Glutamatergic neuron (in vitro differentiated cells): ENCODE results near the gene HTT. TPM values are rescaled to one million over a fixed set of nuclear protein-coding genes. Genes with fewer than 3 reads are reported as not detected.

Experiments
- DNase-seq: peaks from one replicate; pipeline ENCODE4 v3.0.0; 2022
- H3K27ac Mint-ChIP-seq: one replicate; pipeline ENCODE4 v1.8.0; 2020; ENCODE audit warnings: mild to moderate bottlenecking, mixed read lengths, inconsistent platforms; ENCODE audit not compliant: unreplicated experiment
- H3K27me3 Mint-ChIP-seq: one replicate; pipeline ENCODE4 v1.8.0; 2020; ENCODE audit warnings: mild to moderate bottlenecking, moderate library complexity, mixed read lengths, inconsistent platforms; ENCODE audit not compliant: unreplicated experiment
- H3K36me3 Mint-ChIP-seq: one replicate; pipeline ENCODE4 v1.8.0; 2020; ENCODE audit warnings: mild to moderate bottlenecking, mixed read lengths, inconsistent platforms; ENCODE audit not compliant: unreplicated experiment
- H3K4me1 Mint-ChIP-seq: one replicate; pipeline ENCODE4 v1.8.0; 2020; ENCODE audit warnings: mild to moderate bottlenecking, low read depth, mixed read lengths, inconsistent platforms; ENCODE audit not compliant: unreplicated experiment
- H3K4me3 Mint-ChIP-seq: one replicate; pipeline ENCODE4 v1.8.0; 2020; ENCODE audit warnings: mild to moderate bottlenecking, mixed read lengths, inconsistent platforms; ENCODE audit not compliant: unreplicated experiment
- H3K9me3 Mint-ChIP-seq: one replicate; pipeline ENCODE4 v1.8.0; 2020; ENCODE audit warnings: mild to moderate bottlenecking, moderate library complexity, mixed read lengths, inconsistent platforms; ENCODE audit not compliant: unreplicated experiment
- CTCF ChIP-seq: fragments of 200-600 bp; sonication (generic); IDR thresholded peaks from one replicate; pipeline ENCODE4 v1.5.0; 2021; ENCODE audit not compliant: partially characterized antibody, unreplicated experiment
- total RNA-seq: library from RNA; stranded (reverse); fragmentation: NEBNext Ultra II Directional; extraction: Animal tissue kit (Norgen Biotek cat#: 25700); gene quantifications from one replicate; pipeline ENCODE4 v1.2.1, GENCODE V29; 2021; ENCODE audit not compliant: unreplicated experiment

Gene HTT
- total RNA-seq, 1 donor from 2014 or later, result 107 TPM

DNA sequence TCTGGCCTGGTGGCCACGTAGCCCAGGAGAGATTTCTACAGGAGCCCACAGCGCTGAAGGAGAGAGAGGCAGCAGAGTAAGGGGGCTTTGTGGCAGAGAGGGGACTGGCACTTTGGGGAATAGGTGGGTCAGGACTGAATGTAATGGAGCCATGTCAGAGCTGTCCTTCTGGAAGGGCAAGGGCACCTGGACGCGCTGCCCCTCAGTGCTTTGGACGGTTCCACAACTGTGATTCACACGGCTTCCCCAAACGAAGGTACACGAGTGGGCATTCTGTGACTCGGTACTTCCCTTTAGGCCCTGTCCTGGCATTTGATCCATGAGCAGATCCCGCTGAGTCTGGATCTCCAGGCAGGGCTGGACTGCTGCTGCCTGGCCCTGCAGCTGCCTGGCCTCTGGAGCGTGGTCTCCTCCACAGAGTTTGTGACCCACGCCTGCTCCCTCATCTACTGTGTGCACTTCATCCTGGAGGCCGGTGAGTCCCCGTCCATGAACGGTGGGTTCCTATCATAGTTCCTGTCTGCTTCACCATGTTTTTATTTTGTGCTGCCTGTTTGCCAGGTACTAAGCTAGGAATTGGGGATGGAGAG, 139.3 kb downstream of the HTT start:
- Mint-ChIP-seq H3K9me3 (peaks cover 6% of the 10 kb centered on the region), H3K4me3 (no peak overlapping the region), H3K27ac (no peak overlapping the region), H3K36me3 (no peaks in the 10 kb centered on the region), H3K4me1 (no peaks in the 10 kb centered on the region), H3K27me3 (peaks cover 4% of the 10 kb centered on the region)
- no peak for TF ChIP-seq CTCF
- DNase-seq, result no peak

- H3K4me1 Mint-ChIP-seq, result no peaks in the 10 kb centered on the region
- no peak for TF ChIP-seq CTCF
- no peaks in the 10 kb centered on the region for H3K36me3 Mint-ChIP-seq
- H3K9me3 Mint-ChIP-seq, result peaks cover 8% of the 10 kb centered on the region
- DNase-seq, result peak; percentile 10
- H3K27ac Mint-ChIP-seq, result no peak overlapping the region
- H3K4me3 Mint-ChIP-seq, result no peak overlapping the region
- H3K27me3 Mint-ChIP-seq, result peaks cover 7% of the 10 kb centered on the region
These were observed 140.8 kb downstream of the HTT start for GRCh38 chr4:3215256-3215655.

- no peak for TF ChIP-seq CTCF
- no peaks in the 10 kb centered on the region for H3K36me3 Mint-ChIP-seq
- peak; percentile 2 for DNase-seq
- H3K4me1 Mint-ChIP-seq, result no peaks in the 10 kb centered on the region
- no peak overlapping the region for H3K4me3 Mint-ChIP-seq
- H3K27me3 Mint-ChIP-seq, result peaks cover 7% of the 10 kb centered on the region
- H3K27ac Mint-ChIP-seq, result no peak overlapping the region
- H3K9me3 Mint-ChIP-seq, result peaks cover 8% of the 10 kb centered on the region
These were observed 141.3 kb downstream of the HTT start for GRCh38 chr4:3215733-3216132.

- Mint-ChIP-seq H3K27ac (no peak overlapping the region), H3K4me3 (no peak overlapping the region), H3K4me1 (peaks cover 11% of the 10 kb centered on the region), H3K36me3 (no peaks in the 10 kb centered on the region), H3K27me3 (peaks cover 7% of the 10 kb centered on the region), H3K9me3 (peaks cover 8% of the 10 kb centered on the region)
- TF ChIP-seq CTCF, result no peak
- DNase-seq, result no peak
These were observed 142.8 kb downstream of the HTT start for GRCh38 chr4:3217266-3217665.

DNA sequence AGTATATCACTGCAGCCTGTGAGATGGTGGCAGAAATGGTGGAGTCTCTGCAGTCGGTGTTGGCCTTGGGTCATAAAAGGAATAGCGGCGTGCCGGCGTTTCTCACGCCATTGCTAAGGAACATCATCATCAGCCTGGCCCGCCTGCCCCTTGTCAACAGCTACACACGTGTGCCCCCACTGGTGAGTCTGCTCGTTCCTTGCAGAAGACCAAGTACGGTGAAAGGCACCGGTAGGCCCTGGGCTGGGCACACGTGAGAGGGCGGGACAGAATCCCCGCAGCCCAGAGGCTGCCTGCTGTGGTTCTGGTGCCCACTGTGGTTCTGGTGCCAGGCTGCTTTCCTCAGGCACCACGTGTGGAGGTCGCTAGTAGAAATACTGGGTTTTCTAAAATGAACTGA, 143.3 kb downstream of the HTT start:
- Mint-ChIP-seq H3K27ac (no peak overlapping the region), H3K9me3 (peaks cover 8% of the 10 kb centered on the region), H3K27me3 (peaks cover 7% of the 10 kb centered on the region), H3K4me3 (no peak overlapping the region), H3K36me3 (no peaks in the 10 kb centered on the region), H3K4me1 (peaks cover 11% of the 10 kb centered on the region)
- no peak for TF ChIP-seq CTCF
- DNase-seq, result no peak
